Right atrium auricular region (tissue), 2 donors: ENCODE results near the gene CUZD1. TPM values are rescaled to one million over a fixed set of nuclear protein-coding genes. Genes with fewer than 3 reads are reported as not detected.
"Not testable (repeated sequence)": the region's sequence is repeated elsewhere in the genome, so short reads cannot be mapped to it uniquely, and the experiment has no call there.

Experiments used
- DNase-seq: peaks from one replicate; pipeline ENCODE4 v3.0.0-alpha.2; 2019; ENCODE audit warnings: low spot score
- H3K27ac ChIP-seq, 2 donors: fragments of 200-600 bp; sonication (generic); 1 replicate in 1 of 2; 2 replicates in 1 of 2; pipeline ENCODE4 v1.5.1; 2016 to 2019
- H3K27me3 ChIP-seq, 2 donors: fragments of 200-600 bp; sonication (generic); one replicate each; pipeline versions ENCODE4 v1.5.1 to v1.6.0; 2017 to 2019
- H3K36me3 ChIP-seq: fragments of 200-600 bp; sonication (generic); one replicate; pipeline ENCODE4 v1.5.1; 2016
- H3K4me1 ChIP-seq, 2 donors: fragments of 200-600 bp; sonication (generic); one replicate each; pipeline versions ENCODE4 v1.5.1 to v1.6.0; 2017 to 2019
- H3K4me3 ChIP-seq, 2 donors: fragments of 200-600 bp; sonication (generic); 1 replicate in 1 of 2; 2 replicates in 1 of 2; pipeline ENCODE4 v1.5.1; 2017 to 2019; ENCODE audit warnings: mild to moderate bottlenecking in 1 of 2, moderate library complexity in 1 of 2
- H3K9me3 ChIP-seq, 2 donors: fragments of 200-600 bp; sonication (generic); one replicate each; pipeline ENCODE4 v1.5.1; 2019
- total RNA-seq, 2 donors: library from RNA; depleted of rRNA; stranded (reverse); fragments of >200 nt; gene quantifications; one replicate each; pipeline ENCODE4 v1.1.0, GENCODE V29; 2016
- TF ChIP-seq, protein P1 (sequence below), 2 donors: fragments of 200-600 bp; sonication (generic); IDR thresholded peaks; one replicate each; pipeline ENCODE4 v1.5.1; 2019; ENCODE audit warnings: antibody characterized with exemption in 2 of 2

The CUZD1 gene
- total RNA-seq, 2 donors from 2014 or later, result 0.31 TPM; not detected in 1

DNA sequence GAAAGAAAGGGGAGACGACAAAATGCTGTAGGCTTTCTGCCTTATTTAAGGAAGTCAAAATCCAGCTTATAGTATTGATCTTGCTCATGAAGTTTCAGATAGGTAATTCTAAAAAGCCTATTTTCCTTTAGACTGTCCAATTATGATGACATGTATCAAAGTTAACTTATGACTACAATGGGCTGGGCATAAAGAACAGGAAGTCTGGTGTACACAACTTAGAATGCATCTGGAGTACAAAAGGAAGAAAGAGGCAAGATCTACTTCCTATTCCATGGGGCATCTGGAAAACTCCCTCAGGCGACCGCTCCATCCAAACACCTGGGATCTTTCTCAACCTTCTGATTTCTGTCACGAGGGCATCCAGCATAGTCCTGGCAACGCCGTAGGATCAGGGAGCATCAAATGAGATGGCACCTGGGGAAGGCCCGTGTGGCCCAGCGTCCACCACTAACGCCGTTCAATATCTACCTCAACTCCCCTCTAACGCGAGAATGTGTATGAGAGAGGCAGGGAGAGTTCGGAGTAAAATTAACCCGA lies 33.2 kb upstream of the CUZD1 start:
- Histone ChIP-seq H3K9me3 (no peaks in the 10 kb centered on the region), H3K4me3 (peak overlapping the region; percentile 46 to 60), H3K36me3 (no peaks in the 10 kb centered on the region), H3K27ac (peak overlapping the region; percentile 7 to 31), H3K27me3 (no peaks in the 10 kb centered on the region), H3K4me1 (peaks cover 0 to 18% of the 10 kb centered on the region in 2 donors)
- DNase-seq, result no peak
- TF ChIP-seq, protein P1, sequence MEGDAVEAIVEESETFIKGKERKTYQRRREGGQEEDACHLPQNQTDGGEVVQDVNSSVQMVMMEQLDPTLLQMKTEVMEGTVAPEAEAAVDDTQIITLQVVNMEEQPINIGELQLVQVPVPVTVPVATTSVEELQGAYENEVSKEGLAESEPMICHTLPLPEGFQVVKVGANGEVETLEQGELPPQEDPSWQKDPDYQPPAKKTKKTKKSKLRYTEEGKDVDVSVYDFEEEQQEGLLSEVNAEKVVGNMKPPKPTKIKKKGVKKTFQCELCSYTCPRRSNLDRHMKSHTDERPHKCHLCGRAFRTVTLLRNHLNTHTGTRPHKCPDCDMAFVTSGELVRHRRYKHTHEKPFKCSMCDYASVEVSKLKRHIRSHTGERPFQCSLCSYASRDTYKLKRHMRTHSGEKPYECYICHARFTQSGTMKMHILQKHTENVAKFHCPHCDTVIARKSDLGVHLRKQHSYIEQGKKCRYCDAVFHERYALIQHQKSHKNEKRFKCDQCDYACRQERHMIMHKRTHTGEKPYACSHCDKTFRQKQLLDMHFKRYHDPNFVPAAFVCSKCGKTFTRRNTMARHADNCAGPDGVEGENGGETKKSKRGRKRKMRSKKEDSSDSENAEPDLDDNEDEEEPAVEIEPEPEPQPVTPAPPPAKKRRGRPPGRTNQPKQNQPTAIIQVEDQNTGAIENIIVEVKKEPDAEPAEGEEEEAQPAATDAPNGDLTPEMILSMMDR (IDR thresholded peaks at IDR 0.05), result no peak

DNA sequence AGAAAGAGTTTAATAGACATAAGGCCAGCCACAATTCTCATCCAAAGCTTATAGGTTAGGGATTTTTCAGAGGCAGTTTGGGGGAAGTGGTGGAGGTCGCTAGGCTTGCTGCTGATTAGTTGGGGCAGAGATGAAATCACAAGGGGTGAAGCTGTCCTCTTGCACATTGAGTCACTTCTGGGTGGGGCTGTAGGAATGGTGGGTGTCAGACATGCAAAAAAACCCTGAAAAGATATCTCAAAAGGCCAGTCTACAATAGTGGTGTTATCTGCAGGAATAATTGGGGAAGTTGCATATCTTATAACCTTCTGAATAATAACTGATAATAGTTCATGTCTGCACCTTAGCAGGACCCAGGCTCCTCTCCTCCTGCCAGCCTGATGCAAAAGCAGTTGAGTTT lies 31.6 kb upstream of the CUZD1 start:
- no peak for DNase-seq
- no peaks in the 10 kb centered on the region for H3K36me3 ChIP-seq
- H3K4me3 ChIP-seq, result no peak overlapping the region
- no peaks in the 10 kb centered on the region for H3K9me3 ChIP-seq
- TF ChIP-seq, protein P1 (IDR thresholded peaks at IDR 0.05), result no peak
- peaks cover 0 to 18% of the 10 kb centered on the region in 2 donors for H3K4me1 ChIP-seq
- no peaks in the 10 kb centered on the region for H3K27me3 ChIP-seq
- no peak overlapping the region for H3K27ac ChIP-seq

DNA sequence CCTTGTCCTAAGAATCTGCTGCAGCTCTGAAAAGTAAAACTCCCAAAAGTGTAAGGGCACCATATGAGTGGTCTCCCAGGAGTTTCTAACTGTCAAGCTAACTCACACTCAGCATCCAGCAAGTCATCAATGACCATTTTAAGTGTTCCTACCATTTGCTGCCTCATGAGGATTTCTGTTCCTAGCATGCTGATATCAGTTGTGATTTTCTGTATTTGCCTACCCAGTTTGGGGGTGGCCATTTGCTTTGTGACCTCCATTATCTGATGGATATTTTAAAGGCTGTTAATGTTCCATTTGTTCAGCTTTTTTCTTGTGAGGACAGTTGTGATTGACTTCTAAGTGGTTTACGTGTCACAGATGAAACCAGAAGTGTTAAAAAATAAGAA lies 30.8 kb upstream of the CUZD1 start:
- H3K4me3 ChIP-seq, result no peak overlapping the region
- no peak overlapping the region for H3K27ac ChIP-seq
- H3K36me3 ChIP-seq, result no peaks in the 10 kb centered on the region
- no peaks in the 10 kb centered on the region for H3K27me3 ChIP-seq
- peaks cover 0 to 18% of the 10 kb centered on the region in 2 donors for H3K4me1 ChIP-seq
- TF ChIP-seq, protein P1 (IDR thresholded peaks at IDR 0.05), result no peak
- no peak for DNase-seq
- no peaks in the 10 kb centered on the region for H3K9me3 ChIP-seq

DNA sequence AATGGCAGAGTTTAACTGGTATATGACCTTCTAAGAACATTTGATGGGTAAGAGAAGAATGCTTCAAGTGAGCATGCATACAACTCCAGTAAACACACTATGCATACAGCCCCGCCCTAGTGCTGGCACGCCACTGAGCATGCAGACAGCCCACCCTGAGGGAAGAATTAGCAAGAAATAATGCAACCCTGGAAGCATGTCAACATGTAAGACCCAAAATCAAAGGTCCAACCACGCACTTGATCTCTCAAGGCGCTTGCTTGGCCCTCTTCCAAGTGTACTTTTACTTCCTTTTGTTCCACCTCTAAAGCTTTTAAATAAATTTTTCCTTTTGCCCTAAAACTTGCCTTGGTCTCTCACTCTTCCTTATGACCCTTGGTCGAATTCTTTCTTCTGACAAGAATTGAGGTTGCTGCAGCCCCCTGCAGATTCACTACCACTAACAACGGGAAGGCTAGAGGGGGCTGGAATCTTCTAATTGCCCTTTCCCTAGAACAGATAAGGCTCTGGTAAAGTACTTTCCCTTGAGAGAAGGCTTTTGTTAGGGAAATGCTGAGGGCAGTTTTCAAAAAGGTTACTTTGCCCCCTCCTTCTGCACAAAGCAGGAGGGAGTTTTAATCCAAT lies 30.3 kb upstream of the CUZD1 start:
- H3K27ac ChIP-seq, result no peak overlapping the region
- no peaks in the 10 kb centered on the region for H3K27me3 ChIP-seq
- H3K36me3 ChIP-seq, result no peaks in the 10 kb centered on the region
- TF ChIP-seq, protein P1 (IDR thresholded peaks at IDR 0.05), result no peak
- H3K4me1 ChIP-seq, result peaks cover 0 to 18% of the 10 kb centered on the region in 2 donors
- no peak for DNase-seq
- no peak overlapping the region for H3K4me3 ChIP-seq
- no peaks in the 10 kb centered on the region for H3K9me3 ChIP-seq

DNA sequence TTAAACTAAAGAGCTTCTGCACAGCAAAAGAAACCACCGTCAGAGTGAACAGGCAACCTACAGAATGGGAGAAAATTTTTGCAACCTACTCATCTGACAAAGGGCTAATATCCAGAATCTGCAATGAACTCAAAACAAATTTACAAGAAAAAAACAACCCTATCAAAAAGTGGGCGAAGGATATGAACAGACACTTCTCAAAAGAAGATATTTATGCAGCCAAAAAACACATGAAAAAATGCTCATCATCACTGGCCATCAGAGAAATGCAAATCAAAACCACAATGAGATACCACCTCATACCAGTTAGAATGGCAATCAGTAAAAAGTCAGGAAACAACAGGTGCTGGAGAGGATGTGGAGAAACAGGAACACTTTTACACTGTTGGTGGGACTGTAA lies 26.3 kb upstream of the CUZD1 start:
- H3K36me3 ChIP-seq, DNase-seq, H3K4me1 ChIP-seq, H3K27me3 ChIP-seq, H3K9me3 ChIP-seq, H3K4me3 ChIP-seq, H3K27ac ChIP-seq: not testable (repeated sequence)

DNA sequence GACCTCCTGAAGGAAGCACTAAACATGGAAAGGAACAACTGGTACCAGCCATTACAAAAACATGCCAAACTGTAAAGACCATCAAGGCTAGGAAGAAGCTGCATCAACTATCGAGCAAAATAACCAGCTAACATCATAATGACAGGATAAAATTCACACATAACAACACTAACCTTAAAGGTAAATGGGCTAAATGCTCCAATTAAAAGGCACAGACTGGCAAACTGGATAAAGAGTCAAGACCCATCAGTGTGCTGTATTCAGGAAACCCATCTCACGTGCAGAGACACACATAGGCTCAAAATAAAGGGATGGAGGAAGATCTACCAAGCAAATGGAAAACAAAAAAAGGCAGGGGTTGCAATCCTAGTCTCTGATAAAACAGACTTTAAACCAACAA lies 23.1 kb upstream of the CUZD1 start:
- not testable (repeated sequence) for DNase-seq, H3K9me3 ChIP-seq, H3K27ac ChIP-seq, H3K4me1 ChIP-seq, H3K36me3 ChIP-seq, H3K4me3 ChIP-seq, H3K27me3 ChIP-seq

DNA sequence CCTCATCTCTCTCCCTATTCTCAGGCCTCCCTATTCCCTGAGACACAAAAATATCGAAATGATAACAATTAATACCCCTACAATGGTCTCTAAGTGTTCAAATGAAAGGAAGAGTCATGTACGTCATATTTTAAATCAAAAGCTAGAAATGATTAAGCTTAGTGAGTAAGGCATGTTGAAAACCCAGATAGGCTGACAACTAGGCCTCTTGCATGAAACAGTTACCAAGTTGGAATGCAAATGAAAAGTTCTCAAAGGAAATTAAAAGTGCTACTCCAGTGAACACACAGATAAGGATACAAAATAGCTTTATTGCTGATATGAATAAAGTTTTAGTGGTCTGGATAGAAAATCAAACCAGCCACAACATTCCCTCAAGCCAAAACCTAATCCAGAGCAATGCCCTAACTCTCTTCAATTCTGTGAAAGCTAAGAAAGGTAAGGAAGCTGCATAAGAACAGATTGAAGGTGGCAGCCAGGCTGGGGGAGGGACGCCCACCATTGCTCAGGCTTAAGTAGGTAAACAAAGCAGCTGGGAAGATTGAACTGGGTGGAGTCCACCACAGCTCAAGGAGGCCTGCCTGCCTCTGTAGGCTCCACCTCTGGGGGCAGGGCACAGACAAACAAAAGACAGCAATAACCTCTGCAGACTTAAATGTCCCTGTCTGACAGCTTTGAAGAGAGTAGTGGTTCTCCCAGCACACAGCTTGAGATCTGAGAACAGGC lies 21.3 kb upstream of the CUZD1 start:
- not testable (repeated sequence) for H3K9me3 ChIP-seq, DNase-seq, H3K27ac ChIP-seq, H3K4me1 ChIP-seq, H3K27me3 ChIP-seq, H3K4me3 ChIP-seq, H3K36me3 ChIP-seq
